Pancreas (tissue), 10 donors: Measurements from ENCODE around the gene PLCXD3. TPM values are rescaled to one million over a fixed set of nuclear protein-coding genes. Genes with fewer than 3 reads are reported as not detected.
"Not testable (repeated sequence)": the region's sequence is repeated elsewhere in the genome, so short reads cannot be mapped to it uniquely, and the experiment has no call there.

ENCODE experiments used
- ATAC-seq, 4 donors: fragments of 200-7000 bp; cut with Tn5 transposase; one replicate each; pipeline versions ENCODE4 v1.8.0 to v1.9.1; 2020; ENCODE audit warnings: mild to moderate bottlenecking in 4 of 4, moderate library complexity in 4 of 4
- DNase-seq, 6 donors: peaks; one replicate each; pipeline ENCODE4 v3.0.0-alpha.2; 2020
- FAIRE-seq: peaks from 2 replicates; lab custom pipeline; 2012; peaks lifted over from hg19 to GRCh38; lab: Jason Lieb, UNC
- H3K27ac ChIP-seq, 4 donors: fragments of 200-600 bp; sonication (generic); 1 replicate in 3 of 4; 2 replicates in 1 of 4; pipeline versions ENCODE4 v1.5.0 to v1.8.0; 2020
- H3K27me3 ChIP-seq, 4 donors: fragments of 200-600 bp; one replicate each; pipeline ENCODE4 v1.8.0; 2021
- H3K36me3 ChIP-seq, 3 donors: fragments of 200-600 bp; sonication (generic) in 1 of 3; one replicate each; pipeline versions ENCODE4 v1.5.0 to v1.8.0; 2020 to 2021
- H3K4me1 ChIP-seq, 3 donors: fragments of 200-600 bp; one replicate each; pipeline ENCODE4 v1.8.0; 2021
- H3K4me3 ChIP-seq, 4 donors: fragments of 200-600 bp; sonication (generic) in 2 of 4; one replicate each; pipeline versions ENCODE4 v1.5.0 to v1.8.0; 2020 to 2021
- H3K9me3 ChIP-seq, 4 donors: fragments of 200-600 bp; one replicate each; pipeline ENCODE4 v1.8.0; 2021
- CTCF ChIP-seq, 4 donors: fragments of 200-600 bp; sonication (generic) in 3 of 4; IDR thresholded peaks; one replicate each; pipeline versions ENCODE4 v1.5.0 to v1.8.0; 2021; ENCODE audit warnings: antibody characterized with exemption in 4 of 4
- WGBS, 2 donors: extraction: QIAGEN DNeasy Blood & Tissue Kit; methylation state at CpG; one replicate each; pipeline ENCODE4 v1.1.7; 2013; 5-methylcytosine and 5-hydroxymethylcytosine counted together
- intact Hi-C, 3 donors: fragments of 100-400 bp; cut with DNase I; formaldehyde crosslinking; loops; one replicate each; pipeline versions ENCODE4 v1.11.1 to v1.14.2; 2022
- polyA plus RNA-seq, 2 donors: library from polyadenylated mRNA; stranded (reverse); fragments of 200-250 nt; gene quantifications; one replicate each; pipeline ENCODE4 v1.2.3, GENCODE V29; 2013
- total RNA-seq, 6 donors: library from RNA; stranded (reverse); fragmentation: NEBNext Ultra II Directional in 4 of 6; extraction: Animal tissue kit (Norgen Biotek cat#: 25700) in 4 of 6; gene quantifications; one replicate each; pipeline versions ENCODE4 v1.2.1 to v1.2.4, GENCODE V29; 2021 to 2023
- donor health status: healthy with polysubstance abuse.
- donor health status: DM: no; HTN: no; CAD: no; lungs with moderate emphysema.
- donor health status: DM: no; HTN: no; CAD: no.
- donor health status: control.
- donor health status: control.
- donor health status: Bipolar disorder and iron deficiency.
- donor health status: DM: yes; HTN: yes; CAD: no.
- donor health status: DM: no; HTN: no; CAD: no.
- donor health status: DM: no; HTN: no; CAD: no.
- donor health status: DM: yes; HTN: yes; CAD: no.

PLCXD3 gene
- total and polyA plus RNA-seq, 8 donors = 0.79 to 14.2 (median 3.0) TPM

GRCh38 chr5:41503860-41504259 is 6.5 kb downstream of the PLCXD3 start:
- DNase-seq (no peak), ATAC-seq (no peak), FAIRE-seq (no peak)
- no peaks in the 10 kb centered on the region for H3K4me1 ChIP-seq
- intact Hi-C loops = no loop called here
- TF ChIP-seq CTCF (IDR thresholded peaks at IDR 0.05) = no peak
- H3K36me3 ChIP-seq = no peaks in the 10 kb centered on the region
- no peak overlapping the region for H3K4me3 ChIP-seq
- H3K27ac ChIP-seq = no peak overlapping the region
- peaks cover 0 to 6% (median 0%) of the 10 kb centered on the region in 4 donors for H3K27me3 ChIP-seq
- H3K9me3 ChIP-seq = no peaks in the 10 kb centered on the region

- WGBS, 2 donors = 51 to 58% methylated on average over 2 of the region's 2 CpGs
- FAIRE-seq (no peak), ATAC-seq (peak in 1 of 4 donors; percentile 69), DNase-seq (no peak)
- Histone ChIP-seq H3K27me3 (peaks cover 0 to 6% (median 0%) of the 10 kb centered on the region in 4 donors), H3K4me3 (no peak overlapping the region), H3K9me3 (no peaks in the 10 kb centered on the region), H3K4me1 (no peaks in the 10 kb centered on the region), H3K27ac (no peak overlapping the region), H3K36me3 (no peaks in the 10 kb centered on the region)
- intact Hi-C loops = no loop called here
- TF ChIP-seq CTCF (IDR thresholded peaks at IDR 0.05) = no peak
Measured at GRCh38 chr5:41503310-41503709, 7.1 kb downstream of the PLCXD3 start.

GRCh38 chr5:41493490-41494126 is 16.8 kb downstream of the PLCXD3 start:
- peak in 1 of 6 donors; percentile 27 for DNase-seq
- H3K4me3 ChIP-seq, ATAC-seq, H3K4me1 ChIP-seq, H3K27me3 ChIP-seq, intact Hi-C loops, H3K27ac ChIP-seq, H3K36me3 ChIP-seq, H3K9me3 ChIP-seq, FAIRE-seq: not testable (repeated sequence)
- 81 to 84% methylated on average over 24 of the region's 24 CpGs for WGBS, 2 donors

GRCh38 chr5:41485533-41485932 is 24.9 kb downstream of the PLCXD3 start:
- no peaks in the 10 kb centered on the region for H3K9me3 ChIP-seq
- FAIRE-seq (no peak), DNase-seq (no peak), ATAC-seq (no peak)
- no peak for TF ChIP-seq CTCF (IDR thresholded peaks at IDR 0.05)
- no peaks in the 10 kb centered on the region for H3K27me3 ChIP-seq
- H3K4me3 ChIP-seq = no peak overlapping the region
- intact Hi-C loops = no loop called here
- no peaks in the 10 kb centered on the region for H3K4me1 ChIP-seq
- WGBS, 2 donors = 76 to 83% methylated on average over 3 of the region's 3 CpGs
- H3K27ac ChIP-seq = no peak overlapping the region
- no peaks in the 10 kb centered on the region for H3K36me3 ChIP-seq

GRCh38 chr5:41482715-41483114 is 27.7 kb downstream of the PLCXD3 start:
- Histone ChIP-seq H3K4me1 (no peaks in the 10 kb centered on the region), H3K27me3 (no peaks in the 10 kb centered on the region), H3K9me3 (no peaks in the 10 kb centered on the region), H3K4me3 (no peak overlapping the region), H3K27ac (no peak overlapping the region), H3K36me3 (no peaks in the 10 kb centered on the region)
- ATAC-seq (no peak), FAIRE-seq (no peak), DNase-seq (no peak)
- 71 to 79% methylated on average over 2 of the region's 2 CpGs for WGBS, 2 donors
- intact Hi-C loops = no loop called here
- no peak for TF ChIP-seq CTCF (IDR thresholded peaks at IDR 0.05)
